ENCODE data around the gene GGNBP2. TPM values are rescaled to one million over a fixed set of nuclear protein-coding genes. Genes with fewer than 3 reads are reported as not detected.

Gene GGNBP2
- total and polyA plus RNA-seq, 5 experiments from 2014 or later: 69.1 to 164 (median 104) TPM

- no peaks in the 10 kb centered on the region for H3K27me3 Mint-ChIP-seq
- H3K9me3 Mint-ChIP-seq: no peaks in the 10 kb centered on the region
- DNase-seq (peak; percentile 94 to 99 (median 98)), ATAC-seq (peak; percentile 77 to 78)
- peaks cover 19 to 55% (median 43%) of the 10 kb centered on the region in 4 donors for H3K4me1 Mint-ChIP-seq
- H3K36me3 Mint-ChIP-seq: peaks cover 0 to 14% (median 5%) of the 10 kb centered on the region in 3 donors
- H3K4me3 Mint-ChIP-seq: peak overlapping the region; percentile 88 to 97 (median 91)
- peak overlapping the region; percentile 94 to 99 (median 96) for H3K27ac Mint-ChIP-seq
- POLR2A ChIA-PET: interaction anchor here (0.6 to 10.4 kb wide), 21 partner anchors 9 to 943 kb away, joined by 3 to 181 read pairs (median 6); partner anchors contain the start of genes DUSP14, MRM1, MYO19 and PIGW
Measured at GRCh38 chr17:36545465-36546417, 1.0 kb downstream of the GGNBP2 start.

DNA sequence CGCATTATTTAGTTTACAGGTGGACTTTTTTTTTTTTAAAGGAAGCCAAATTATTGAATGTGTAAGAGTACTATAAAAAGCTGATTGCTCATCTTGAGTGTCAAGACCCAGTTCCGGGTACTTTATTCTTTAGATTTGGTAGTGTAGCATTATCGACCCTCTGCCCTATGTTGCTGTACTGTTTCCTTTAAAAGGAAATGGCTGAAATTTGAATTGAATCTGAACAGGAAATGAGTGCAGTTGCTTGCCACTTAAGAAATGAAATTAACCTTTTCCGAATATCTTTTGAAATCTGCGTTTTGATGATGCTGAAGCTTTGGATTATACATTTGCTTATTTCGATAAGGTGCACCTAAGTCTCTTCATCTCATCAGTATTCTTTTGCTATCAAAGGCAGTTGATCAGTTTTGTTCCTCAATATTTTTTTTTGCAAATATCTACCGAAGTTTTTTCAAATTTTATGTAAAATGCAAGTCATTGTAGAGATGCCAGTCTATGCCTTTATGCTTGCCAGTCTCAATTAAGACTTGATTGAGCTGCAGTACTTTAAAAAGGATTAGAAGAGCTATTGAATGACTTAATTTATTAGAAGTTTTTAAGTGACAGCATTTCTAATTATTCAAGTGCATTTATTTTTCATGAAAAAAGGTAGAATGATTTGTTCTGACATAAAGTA is 1.8 kb downstream of the GGNBP2 start:
- DNase-seq: peak in 2 of 10 donors; percentile 5 to 23
- Mint-ChIP-seq H3K27ac (peak overlapping the region; percentile 94 to 99 (median 96)), H3K36me3 (peaks cover 0 to 12% (median 5%) of the 10 kb centered on the region in 3 donors), H3K4me3 (peak overlapping the region; percentile 88 to 97 (median 91)), H3K27me3 (no peaks in the 10 kb centered on the region), H3K9me3 (no peaks in the 10 kb centered on the region), H3K4me1 (peaks cover 20 to 60% (median 48%) of the 10 kb centered on the region in 4 donors)
- no peak for ATAC-seq
- POLR2A ChIA-PET: interaction anchor here (0.7 to 10.4 kb wide), 15 partner anchors 8 to 176 kb away, joined by 3 to 181 read pairs (median 8); partner anchors contain the start of genes MRM1, MYO19, PIGW and ZNHIT3

- POLR2A ChIA-PET: interaction anchor here (0.7 to 10.4 kb wide), 4 partner anchors 11 to 413 kb away, joined by 3 to 181 read pairs (median 7); partner anchors contain the start of genes MYO19 and PIGW
- DNase-seq (no peak), ATAC-seq (no peak)
- Mint-ChIP-seq H3K4me3 (peak overlapping the region; percentile 59 to 97 (median 90)), H3K27ac (peak overlapping the region in 9 of 10 donors; percentile 68 to 96 (median 86)), H3K4me1 (peaks cover 20 to 73% (median 56%) of the 10 kb centered on the region in 4 donors), H3K9me3 (no peaks in the 10 kb centered on the region), H3K27me3 (no peaks in the 10 kb centered on the region), H3K36me3 (peaks cover 0 to 17% (median 5%) of the 10 kb centered on the region in 3 donors)
Measured at GRCh38 chr17:36547776-36548175, 3.1 kb downstream of the GGNBP2 start.

DNA sequence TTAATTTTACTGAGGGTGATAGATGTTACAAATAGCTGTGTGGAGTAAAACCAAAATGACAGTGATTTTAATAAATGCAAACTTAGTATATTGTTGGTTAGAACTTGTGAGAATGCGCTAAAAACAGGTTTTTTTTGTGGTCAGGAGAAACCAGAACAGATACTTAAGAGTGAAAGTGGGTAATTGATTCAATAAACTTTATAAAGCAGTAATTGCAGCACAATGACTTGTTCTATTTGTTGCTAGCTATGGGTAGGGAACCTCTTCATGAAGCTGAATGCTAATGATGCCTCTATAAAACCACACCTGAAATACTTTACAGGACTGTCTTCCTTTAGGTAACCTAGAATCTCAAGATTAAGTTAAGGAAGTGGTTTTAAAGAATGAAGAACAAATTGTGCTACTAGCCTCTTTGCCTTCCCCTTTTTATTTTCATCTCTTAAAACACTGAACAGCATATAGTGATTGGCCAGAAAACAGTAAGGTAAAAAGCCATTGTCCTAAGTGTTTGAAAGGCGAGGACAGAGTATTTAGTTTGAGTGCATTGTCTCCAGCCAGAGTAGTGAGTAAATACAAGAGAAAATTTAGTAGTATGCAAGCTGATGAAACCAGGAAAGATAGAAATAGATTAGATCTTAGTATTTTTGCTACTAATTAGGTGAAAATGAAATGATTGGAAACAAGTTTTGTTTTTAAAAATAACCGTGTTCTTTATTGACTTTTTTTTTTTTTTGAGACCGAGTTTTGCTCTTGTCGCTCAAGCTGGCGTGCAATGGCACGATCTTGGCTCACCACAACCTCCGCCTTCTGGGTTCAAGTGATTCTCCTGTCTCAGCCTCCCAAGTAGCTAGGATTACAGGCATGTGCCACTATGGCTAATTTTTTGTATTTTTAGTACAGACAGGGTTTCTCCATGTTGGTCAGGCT is 6.0 kb downstream of the GGNBP2 start:
- H3K4me3 Mint-ChIP-seq: peak overlapping the region; percentile 53 to 83 (median 74)
- peaks cover 0 to 35% (median 7%) of the 10 kb centered on the region in 3 donors for H3K36me3 Mint-ChIP-seq
- POLR2A ChIA-PET: interaction anchor here (1.2 to 10.4 kb wide), 4 partner anchors 9 to 51 kb away, joined by 4 to 181 read pairs (median 4); partner anchors contain the start of genes MRM1, MYO19 and PIGW
- peak overlapping the region; percentile 11 to 94 (median 86) for H3K27ac Mint-ChIP-seq
- H3K4me1 Mint-ChIP-seq: peaks cover 22 to 92% (median 67%) of the 10 kb centered on the region in 4 donors
- no peaks in the 10 kb centered on the region for H3K27me3 Mint-ChIP-seq
- no peaks in the 10 kb centered on the region for H3K9me3 Mint-ChIP-seq
- ATAC-seq: peak; percentile 54 to 82
- DNase-seq: peak in 3 of 10 donors; percentile 50 to 78 (median 72)

DNA sequence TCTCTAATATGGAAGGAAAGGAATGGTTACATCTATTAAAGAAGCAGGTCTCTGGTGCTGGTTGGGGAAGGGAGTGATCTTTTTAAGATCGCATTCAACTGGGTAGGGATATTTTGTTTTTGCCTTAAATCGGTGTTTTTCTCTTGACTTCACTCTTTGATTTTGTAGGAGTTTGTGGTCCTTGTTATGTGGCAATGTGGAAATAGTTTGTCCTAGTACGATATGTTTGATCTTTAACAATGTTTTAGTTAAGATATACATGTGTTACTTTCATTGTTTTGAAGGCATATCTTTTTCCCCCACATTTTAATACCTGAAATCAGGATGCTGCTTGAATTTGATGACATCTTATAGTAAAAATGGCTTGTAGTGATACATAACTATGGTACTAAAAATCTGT is 8.7 kb downstream of the GGNBP2 start:
- H3K36me3 Mint-ChIP-seq: peaks cover 7 to 50% (median 18%) of the 10 kb centered on the region in 3 donors
- peak overlapping the region; percentile 16 to 90 (median 75) for H3K27ac Mint-ChIP-seq
- H3K9me3 Mint-ChIP-seq: peaks cover 0 to 1% (median 0%) of the 10 kb centered on the region in 9 donors
- DNase-seq (peak in 4 of 10 donors; percentile 18 to 77 (median 57)), ATAC-seq (peak; percentile 24 to 40)
- POLR2A ChIA-PET: interaction anchor here (1.0 to 10.4 kb wide), 3 partner anchors 8 to 18 kb away, joined by 4 to 181 read pairs (median 12); partner anchors contain the start of genes GGNBP2, MYO19 and PIGW
- peaks cover 26 to 79% (median 69%) of the 10 kb centered on the region in 4 donors for H3K4me1 Mint-ChIP-seq
- no peaks in the 10 kb centered on the region for H3K27me3 Mint-ChIP-seq
- H3K4me3 Mint-ChIP-seq: peak overlapping the region; percentile 40 to 81 (median 76)

DNA sequence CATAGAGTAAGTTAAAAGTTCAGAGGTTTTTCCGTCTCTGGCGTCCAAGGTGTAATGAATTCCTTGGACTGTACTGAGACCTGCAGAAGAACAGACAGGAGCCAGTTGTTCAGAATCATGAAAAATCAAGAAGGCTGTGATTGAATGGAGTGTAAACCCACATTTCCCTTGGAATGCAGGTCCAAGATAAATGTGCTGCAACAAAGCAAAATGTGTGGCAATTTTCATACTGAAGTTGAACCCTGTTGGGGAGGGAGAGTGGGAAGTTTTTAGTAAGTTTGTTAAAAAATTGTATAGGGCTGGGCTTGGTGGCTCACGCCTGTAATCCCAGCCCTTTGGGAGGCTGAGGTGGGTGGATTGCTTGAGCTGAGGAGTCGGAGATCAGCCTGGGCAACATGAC is 21.4 kb downstream of the GGNBP2 start:
- POLR2A ChIA-PET: interaction anchor here (1.1 to 1.4 kb wide), 4 partner anchors 15 to 21 kb away, joined by 3 to 6 read pairs (median 5); partner anchors contain the start of gene GGNBP2
- no peaks in the 10 kb centered on the region for H3K9me3 Mint-ChIP-seq
- H3K36me3 Mint-ChIP-seq: peaks cover 4 to 91% (median 17%) of the 10 kb centered on the region in 3 donors
- H3K4me1 Mint-ChIP-seq: peaks cover 8 to 42% (median 22%) of the 10 kb centered on the region in 4 donors
- no peaks in the 10 kb centered on the region for H3K27me3 Mint-ChIP-seq
- H3K27ac Mint-ChIP-seq: peak overlapping the region in 3 of 10 donors; percentile 48 to 84 (median 52)
- ATAC-seq (no peak), DNase-seq (no peak)
- H3K4me3 Mint-ChIP-seq: no peak overlapping the region

GRCh38 chr17:36575028-36575427 is 30.3 kb downstream of the GGNBP2 start:
- no peaks in the 10 kb centered on the region for H3K9me3 Mint-ChIP-seq
- DNase-seq (no peak), ATAC-seq (no peak)
- H3K4me3 Mint-ChIP-seq: peak overlapping the region in 2 of 10 donors; percentile 18 to 28
- peaks cover 0 to 87% (median 13%) of the 10 kb centered on the region in 3 donors for H3K36me3 Mint-ChIP-seq
- POLR2A ChIA-PET: interaction anchor here (0.6 kb wide), 1 partner anchor 833 kb away, joined by 3 read pairs; no protein-coding TSS in a partner anchor
- H3K27ac Mint-ChIP-seq: peak overlapping the region in 1 of 10 donors; percentile 27
- H3K27me3 Mint-ChIP-seq: no peaks in the 10 kb centered on the region
- peaks cover 14 to 43% (median 19%) of the 10 kb centered on the region in 4 donors for H3K4me1 Mint-ChIP-seq

DNA sequence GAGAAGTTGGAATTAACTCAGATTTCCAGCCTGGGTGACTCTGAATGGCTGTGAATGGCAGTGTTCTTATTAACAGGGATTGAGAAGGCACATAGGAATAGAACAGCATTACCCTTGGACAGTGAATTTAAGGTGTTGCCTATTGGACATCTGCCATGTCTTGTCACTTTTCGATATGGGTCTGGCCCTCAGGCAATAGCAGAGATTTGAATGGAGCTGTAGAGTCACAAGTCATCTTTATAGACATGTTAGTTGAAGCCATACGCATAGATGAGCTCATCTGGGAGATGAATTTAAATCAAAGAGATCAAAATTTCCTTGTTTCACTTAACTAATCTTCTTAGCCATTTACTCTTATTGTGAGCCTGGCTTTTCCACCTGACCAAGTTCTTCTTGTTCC is 32.1 kb downstream of the GGNBP2 start:
- H3K36me3 Mint-ChIP-seq: peaks cover 0 to 89% (median 15%) of the 10 kb centered on the region in 3 donors
- no peak overlapping the region for H3K4me3 Mint-ChIP-seq
- peaks cover 15 to 38% (median 22%) of the 10 kb centered on the region in 4 donors for H3K4me1 Mint-ChIP-seq
- DNase-seq (no peak), ATAC-seq (no peak)
- no peaks in the 10 kb centered on the region for H3K9me3 Mint-ChIP-seq
- H3K27ac Mint-ChIP-seq: peak overlapping the region in 6 of 10 donors; percentile 7 to 60 (median 20)
- no peaks in the 10 kb centered on the region for H3K27me3 Mint-ChIP-seq
- POLR2A ChIA-PET: no interaction called here

GRCh38 chr17:36578671-36579070 is 34.0 kb downstream of the GGNBP2 start:
- Mint-ChIP-seq H3K4me3 (no peak overlapping the region), H3K4me1 (peaks cover 9 to 26% (median 15%) of the 10 kb centered on the region in 4 donors), H3K36me3 (peaks cover 0 to 84% (median 15%) of the 10 kb centered on the region in 3 donors), H3K9me3 (no peaks in the 10 kb centered on the region), H3K27ac (peak overlapping the region in 1 of 10 donors; percentile 19), H3K27me3 (no peaks in the 10 kb centered on the region)
- ATAC-seq: no peak
- no peak for DNase-seq
- POLR2A ChIA-PET: interaction anchor here (1.6 kb wide), 1 partner anchor 33 kb away, joined by 4 read pairs; no protein-coding TSS in a partner anchor

DNA sequence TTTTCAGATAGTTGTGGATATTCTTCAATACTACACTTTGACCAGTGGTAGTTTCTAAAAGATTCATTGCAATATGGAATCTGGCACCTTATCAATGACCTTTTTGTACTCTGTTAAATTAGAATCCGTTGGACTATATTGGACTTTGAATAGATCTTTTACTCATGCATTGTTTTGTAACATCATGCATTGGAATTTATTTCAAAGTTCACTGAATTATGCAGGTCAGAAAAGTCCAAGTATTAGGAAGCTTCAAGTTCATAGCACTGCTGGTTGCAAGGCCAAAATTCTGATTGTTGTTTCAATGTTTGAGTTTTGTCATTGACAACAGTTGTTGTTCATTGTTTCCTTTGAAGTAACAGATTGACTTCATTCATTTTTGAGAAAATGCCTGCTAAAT is 39.1 kb downstream of the GGNBP2 start:
- no peak for ATAC-seq
- H3K27me3 Mint-ChIP-seq: no peaks in the 10 kb centered on the region
- H3K4me1 Mint-ChIP-seq: peaks cover 4 to 13% (median 7%) of the 10 kb centered on the region in 4 donors
- no peak for DNase-seq
- H3K27ac Mint-ChIP-seq: no peak overlapping the region
- POLR2A ChIA-PET: no interaction called here
- no peak overlapping the region for H3K4me3 Mint-ChIP-seq
- H3K9me3 Mint-ChIP-seq: no peaks in the 10 kb centered on the region
- H3K36me3 Mint-ChIP-seq: peaks cover 0 to 90% (median 21%) of the 10 kb centered on the region in 3 donors

DNA sequence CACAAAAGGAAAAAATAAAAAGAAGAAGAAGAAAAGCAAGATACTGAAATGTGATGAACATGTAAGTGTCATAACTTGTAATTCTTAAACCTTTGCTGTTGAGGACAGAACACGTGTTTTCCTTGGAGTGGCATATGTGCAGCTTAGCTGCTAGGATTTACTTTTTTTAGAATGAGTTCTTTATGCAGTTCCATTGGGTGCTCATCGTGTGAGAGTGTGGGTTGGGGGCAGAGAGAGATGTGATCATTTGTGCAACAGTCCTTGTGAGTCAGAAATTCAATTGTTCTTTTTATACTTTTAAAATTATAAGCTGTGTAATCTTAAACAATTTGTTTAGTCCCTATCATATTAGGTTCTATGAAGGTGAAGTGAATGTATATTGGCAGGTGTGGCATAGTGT is 41.4 kb downstream of the GGNBP2 start:
- POLR2A ChIA-PET: interaction anchor here (0.8 to 1.9 kb wide), 2 partner anchors 40 to 103 kb away, joined by 5 to 13 read pairs; no protein-coding TSS in a partner anchor
- peak overlapping the region in 3 of 10 donors; percentile 8 to 71 (median 11) for H3K27ac Mint-ChIP-seq
- ATAC-seq: no peak

More for the DNA sequence above, 41.4 kb downstream of the GGNBP2 start:
- Mint-ChIP-seq H3K9me3 (no peaks in the 10 kb centered on the region), H3K4me3 (no peak overlapping the region), H3K4me1 (peaks cover 5 to 32% (median 12%) of the 10 kb centered on the region in 4 donors), H3K27me3 (no peaks in the 10 kb centered on the region), H3K36me3 (peaks cover 0 to 79% (median 16%) of the 10 kb centered on the region in 3 donors)
- DNase-seq: no peak

All from naive thymus-derived CD8-positive, alpha-beta T cell (primary cell).